Brain microvascular endothelial cell (primary cell): ENCODE measurements around the gene VSTM4.

Experiments
- DNase-seq: peaks from one replicate; pipeline ENCODE4 v3.0.0-alpha.2; 2020
- H3K27ac ChIP-seq: fragments of 250-450 bp; sonication (Bioruptor Pico); 2 replicates; pipeline ENCODE4 v1.5.1; 2020; ENCODE audit warnings: mild to moderate bottlenecking, moderate library complexity
- H3K27me3 ChIP-seq: fragments of 250-450 bp; sonication (Bioruptor Pico); replicated peaks from 2 replicates; pipeline ENCODE4 v1.5.1; 2020; ENCODE audit warnings: mild to moderate bottlenecking
- H3K36me3 ChIP-seq: fragments of 250-450 bp; sonication (Bioruptor Pico); replicated peaks from 2 replicates; pipeline ENCODE4 v1.5.1; 2020; ENCODE audit warnings: mild to moderate bottlenecking
- H3K4me3 ChIP-seq: 2 replicates; pipeline ENCODE4 v1.5.1; 2011; ENCODE audit warnings: low read depth, mild to moderate bottlenecking, control low read depth, low read length, moderate library complexity
- CTCF ChIP-seq: IDR thresholded peaks from 2 replicates; pipeline ENCODE4 v1.5.1; 2011; ENCODE audit warnings: low read depth, mild to moderate bottlenecking, moderate library complexity, low read length, control low read depth, inconsistent platforms; ENCODE audit errors: missing control alignments
- in situ Hi-C: cut with HindIII; loops from 2 replicates; pipeline ENCODE4 v1.10.0; 2017; ENCODE audit warnings: low sequenced_read_pairs, low pct_ligation_motif_present

VSTM4 gene

GRCh38 chr10:49089557-49090188, 25.6 kb downstream of the VSTM4 start:
- no peak for DNase-seq
- Histone ChIP-seq H3K36me3 (no peaks in the 10 kb centered on the region), H3K27ac (no peak overlapping the region), H3K27me3 (no peaks in the 10 kb centered on the region), H3K4me3 (no peak overlapping the region)
- TF ChIP-seq CTCF, result no peak
- in situ Hi-C loops, result no loop called here

- no peak overlapping the region for H3K27ac ChIP-seq
Observed at GRCh38 chr10:49089152-49089551, 26.2 kb downstream of the VSTM4 start.

GRCh38 chr10:49086889-49087288, 28.4 kb downstream of the VSTM4 start:
- no peak overlapping the region for H3K4me3 ChIP-seq
- H3K36me3 ChIP-seq, result no peaks in the 10 kb centered on the region
- DNase-seq, result no peak
- in situ Hi-C loops, result no loop called here
- H3K27ac ChIP-seq, result no peak overlapping the region
- no peaks in the 10 kb centered on the region for H3K27me3 ChIP-seq
- no peak for TF ChIP-seq CTCF

More at GRCh38 chr10:49089152-49089551, 26.2 kb downstream of the VSTM4 start:
- no peak overlapping the region for H3K4me3 ChIP-seq
- H3K27me3 ChIP-seq, result no peaks in the 10 kb centered on the region
- in situ Hi-C loops, result no loop called here
- H3K36me3 ChIP-seq, result no peaks in the 10 kb centered on the region
- no peak for TF ChIP-seq CTCF
- no peak for DNase-seq

GRCh38 chr10:49083261-49083660, 32.1 kb downstream of the VSTM4 start:
- in situ Hi-C loops, result no loop called here
- DNase-seq, result no peak
- no peak for TF ChIP-seq CTCF
- no peak overlapping the region for H3K27ac ChIP-seq
- no peaks in the 10 kb centered on the region for H3K36me3 ChIP-seq
- no peaks in the 10 kb centered on the region for H3K27me3 ChIP-seq
- H3K4me3 ChIP-seq, result no peak overlapping the region

- no peak overlapping the region for H3K27ac ChIP-seq
- in situ Hi-C loops, result no loop called here
- DNase-seq, result no peak
Observed at GRCh38 chr10:49082766-49083165, 32.6 kb downstream of the VSTM4 start.

More at GRCh38 chr10:49082766-49083165, 32.6 kb downstream of the VSTM4 start:
- Histone ChIP-seq H3K27me3 (no peaks in the 10 kb centered on the region), H3K36me3 (no peaks in the 10 kb centered on the region), H3K4me3 (no peak overlapping the region)
- no peak for TF ChIP-seq CTCF
